ENCODE data around the gene APBB2. TPM values are rescaled to one million over a fixed set of nuclear protein-coding genes. Genes with fewer than 3 reads are reported as not detected.

The APBB2 gene
- total RNA-seq, 2 donors from 2014 or later: 56.1 to 64.8 TPM

- peaks cover 18% of the 10 kb centered on the region for H3K9me3 ChIP-seq (ENCODE audit: control insufficient read depth, low read length)
- H3K27me3 ChIP-seq (ENCODE audit: control insufficient read depth, insufficient read depth, low read length, poor library complexity, severe bottlenecking): no peaks in the 10 kb centered on the region
- H3K36me3 ChIP-seq (ENCODE audit: control insufficient read depth, insufficient read depth, low read length): no peaks in the 10 kb centered on the region
- WGBS, 2 experiments (ENCODE audit: insufficient coverage in 1 of 2, insufficient read length in 1 of 2): 94% methylated on average over 1 of the region's 1 CpG; no CpG with 5 or more reads in 1 of the 2 experiments
- no peak for DNase-seq
- no peak overlapping the region for H3K4me3 Mint-ChIP-seq
- no peak for TF ChIP-seq CTCF (conservative IDR thresholded peaks at IDR 0.05)
- no peak overlapping the region for H3K27ac ChIP-seq (ENCODE audit: low read depth, low read length)
- H3K27me3 Mint-ChIP-seq (ENCODE audit: insufficient read depth): no peaks in the 10 kb centered on the region
- H3K36me3 Mint-ChIP-seq (ENCODE audit: low read depth): peaks cover 18% of the 10 kb centered on the region
- H3K9me3 Mint-ChIP-seq: peaks cover 12% of the 10 kb centered on the region
- H3K9ac ChIP-seq (ENCODE audit: extremely low read depth, low read length, poor library complexity, severe bottlenecking): no peak overlapping the region
- no peaks in the 10 kb centered on the region for H3K4me1 ChIP-seq (ENCODE audit: control insufficient read depth, insufficient read depth, low read length)
- H3K27ac Mint-ChIP-seq: no peak overlapping the region
- H3K4me3 ChIP-seq (ENCODE audit: low read length): no peak overlapping the region
- peaks cover 11% of the 10 kb centered on the region for H3K4me1 Mint-ChIP-seq
Observed at GRCh38 chr4:40963897-40964478, 250.4 kb downstream of the APBB2 start.

- no peak for DNase-seq
- no peaks in the 10 kb centered on the region for H3K27me3 ChIP-seq (ENCODE audit: control insufficient read depth, insufficient read depth, low read length, poor library complexity, severe bottlenecking)
- Mint-ChIP-seq H3K27ac (no peak overlapping the region), H3K4me1 (peaks cover 11% of the 10 kb centered on the region), H3K4me3 (no peak overlapping the region), H3K9me3 (peaks cover 12% of the 10 kb centered on the region), H3K36me3 (ENCODE audit: low read depth) (peaks cover 14% of the 10 kb centered on the region), H3K27me3 (ENCODE audit: insufficient read depth) (no peaks in the 10 kb centered on the region)
- TF ChIP-seq CTCF (conservative IDR thresholded peaks at IDR 0.05): no peak
- H3K9ac ChIP-seq (ENCODE audit: extremely low read depth, low read length, poor library complexity, severe bottlenecking): no peak overlapping the region
- H3K36me3 ChIP-seq (ENCODE audit: control insufficient read depth, insufficient read depth, low read length): no peaks in the 10 kb centered on the region
- no peak overlapping the region for H3K27ac ChIP-seq (ENCODE audit: low read depth, low read length)
- H3K4me1 ChIP-seq (ENCODE audit: control insufficient read depth, insufficient read depth, low read length): no peaks in the 10 kb centered on the region
- no peak overlapping the region for H3K4me3 ChIP-seq (ENCODE audit: low read length)
- WGBS, 2 experiments (ENCODE audit: insufficient coverage in 1 of 2, insufficient read length in 1 of 2): 92 to 98% methylated on average over 7 of the region's 7 CpGs
- H3K9me3 ChIP-seq (ENCODE audit: control insufficient read depth, low read length): peaks cover 18% of the 10 kb centered on the region
Observed at GRCh38 chr4:40962551-40963180, 251.7 kb downstream of the APBB2 start.

DNA sequence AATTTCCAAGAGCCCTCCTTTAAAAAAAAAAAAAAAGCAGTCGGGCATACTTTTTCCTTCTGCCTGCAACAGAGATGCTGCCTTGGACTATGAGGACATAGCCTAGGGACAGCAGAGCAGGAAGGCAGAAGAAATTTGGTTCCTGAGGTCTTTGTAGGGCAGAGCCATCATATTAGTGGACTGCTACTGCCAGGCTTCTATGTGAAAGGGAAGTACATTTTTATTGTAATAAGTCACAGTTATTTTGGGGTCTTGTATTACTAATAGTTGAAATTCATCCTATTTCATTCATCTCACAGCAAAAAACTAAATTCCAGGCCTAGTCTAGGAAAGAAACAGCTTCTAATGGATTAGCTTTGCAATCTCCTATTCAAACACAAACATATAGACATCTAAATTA lies 253.4 kb downstream of the APBB2 start:
- DNase-seq: no peak
- H3K36me3 Mint-ChIP-seq (ENCODE audit: low read depth): peaks cover 14% of the 10 kb centered on the region
- peaks cover 8% of the 10 kb centered on the region for H3K9me3 ChIP-seq (ENCODE audit: control insufficient read depth, low read length)
- H3K4me1 ChIP-seq (ENCODE audit: control insufficient read depth, insufficient read depth, low read length): no peaks in the 10 kb centered on the region
- H3K36me3 ChIP-seq (ENCODE audit: control insufficient read depth, insufficient read depth, low read length): no peaks in the 10 kb centered on the region
- H3K4me3 ChIP-seq (ENCODE audit: low read length): no peak overlapping the region
- peaks cover 11% of the 10 kb centered on the region for H3K4me1 Mint-ChIP-seq
- no peak overlapping the region for H3K27ac ChIP-seq (ENCODE audit: low read depth, low read length)
- H3K9me3 Mint-ChIP-seq: peaks cover 12% of the 10 kb centered on the region
- WGBS, 2 experiments (ENCODE audit: insufficient coverage in 1 of 2, insufficient read length in 1 of 2): 100% methylated on average over 1 of the region's 1 CpG
- no peak for TF ChIP-seq CTCF (conservative IDR thresholded peaks at IDR 0.05)
- no peaks in the 10 kb centered on the region for H3K27me3 ChIP-seq (ENCODE audit: control insufficient read depth, insufficient read depth, low read length, poor library complexity, severe bottlenecking)
- no peak overlapping the region for H3K4me3 Mint-ChIP-seq
- H3K9ac ChIP-seq (ENCODE audit: extremely low read depth, low read length, poor library complexity, severe bottlenecking): no peak overlapping the region
- no peaks in the 10 kb centered on the region for H3K27me3 Mint-ChIP-seq (ENCODE audit: insufficient read depth)
- no peak overlapping the region for H3K27ac Mint-ChIP-seq

Data from endodermal cell (in vitro differentiated cells).